Measurements from ENCODE around the gene CNBD2.

DNA sequence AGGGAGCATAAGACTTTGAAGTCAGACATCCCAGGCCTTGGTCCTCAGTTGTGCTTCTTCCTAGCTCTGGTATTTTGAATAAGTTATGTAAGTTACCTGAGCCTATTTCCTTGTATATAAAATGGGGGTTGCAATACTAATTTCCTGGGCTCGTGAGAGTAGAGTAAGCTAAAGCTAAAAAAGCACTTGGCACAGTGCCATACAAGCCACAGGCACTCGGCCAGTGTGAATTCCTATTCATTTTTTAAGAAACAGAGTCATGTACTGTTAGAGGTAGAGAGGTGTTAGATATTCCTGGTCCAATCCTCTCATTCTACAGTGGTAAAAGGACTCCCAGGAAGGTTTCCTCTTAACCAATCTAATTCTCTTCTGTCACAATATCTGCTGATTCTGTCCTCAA, 106.6 kb downstream of the CNBD2 start:
- TF ChIP-seq POLR2A (IDR thresholded peaks at IDR 0.05) (no peak), CTCF (IDR thresholded peaks at IDR 0.05) (no peak), EP300 (IDR thresholded peaks at IDR 0.05) (no peak), POLR2AphosphoS5 (IDR thresholded peaks at IDR 0.05) (no peak)

Measured in sigmoid colon (tissue), 4 donors.